Activated T-cell treated with anti-CD3 and anti-CD28 coated beads, Interleukin-2, amount 50 U/mL, for 4 hours (primary cell): Measurements from ENCODE around the gene SPECC1. TPM values are rescaled to one million over a fixed set of nuclear protein-coding genes. Genes with fewer than 3 reads are reported as not detected.
"Not testable (repeated sequence)": the region's sequence is repeated elsewhere in the genome, so short reads cannot be mapped to it uniquely, and the experiment has no call there.

Experiments used
- ATAC-seq, 2 donors: fragments of 200-7000 bp; cut with Tn5 transposase; one replicate each; pipeline ENCODE4 v1.10.0; 2021
- DNase-seq: peaks from one replicate; pipeline ENCODE4 v3.0.0-alpha.2; 2020
- H3K27me3 Mint-ChIP-seq: one replicate; pipeline ENCODE4 v1.8.0; 2021; ENCODE audit warnings: low read depth, mixed read lengths
- H3K36me3 Mint-ChIP-seq: one replicate; pipeline ENCODE4 v1.8.0; 2022; ENCODE audit warnings: mixed read lengths; ENCODE audit not compliant: insufficient read depth
- H3K4me1 Mint-ChIP-seq: one replicate; pipeline ENCODE4 v1.8.0; 2021; ENCODE audit warnings: low read depth, mixed read lengths
- H3K4me3 Mint-ChIP-seq: one replicate; pipeline ENCODE4 v1.8.0; 2021; ENCODE audit warnings: mild to moderate bottlenecking, moderate library complexity, mixed read lengths
- H3K9me3 Mint-ChIP-seq: one replicate; pipeline ENCODE4 v1.8.0; 2021; ENCODE audit warnings: mixed read lengths
- total RNA-seq, 3 donors: library from RNA; stranded (reverse); gene quantifications; one replicate each; pipeline ENCODE4 v1.2.1, GENCODE V29; 2021

Gene SPECC1
- total RNA-seq, 3 donors from 2014 or later = 3.8 to 7.0 (median 3.9) TPM

DNA sequence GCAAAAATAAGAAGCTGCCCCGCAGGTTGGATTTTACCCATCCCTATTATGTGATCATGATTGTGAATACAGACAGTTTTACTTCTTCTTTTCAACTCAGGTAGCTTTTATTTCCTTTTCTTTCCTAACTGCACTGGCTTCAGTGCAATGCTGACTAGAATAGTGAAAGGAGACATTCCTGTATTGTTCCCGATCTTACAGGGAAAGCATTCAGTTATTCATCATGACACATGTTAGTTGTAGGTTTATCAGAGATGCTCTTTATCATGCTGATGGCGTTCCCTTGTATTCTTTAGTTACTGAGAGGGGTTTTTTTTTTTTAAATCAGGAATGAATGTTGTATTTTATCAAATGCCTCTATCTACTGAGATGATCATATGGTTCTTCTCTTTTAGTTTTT is 343.4 kb downstream of the SPECC1 start:
- H3K27me3 Mint-ChIP-seq, H3K4me1 Mint-ChIP-seq, DNase-seq, H3K36me3 Mint-ChIP-seq, ATAC-seq, H3K4me3 Mint-ChIP-seq, H3K9me3 Mint-ChIP-seq: not testable (repeated sequence)

- not testable (repeated sequence) for H3K36me3 Mint-ChIP-seq, DNase-seq, H3K9me3 Mint-ChIP-seq, H3K4me3 Mint-ChIP-seq, H3K4me1 Mint-ChIP-seq, H3K27me3 Mint-ChIP-seq, ATAC-seq
Measured at GRCh38 chr17:20363846-20364245, 354.7 kb downstream of the SPECC1 start.

Other genes with a start within 250 kb of the SPECC1 start
- 1 to 10 TPM; 4.5 to 6.9 (median 6.1) TPM for gene ULK2, start 141.4 kb upstream of the SPECC1 start, total RNA-seq
- 10 to 100 TPM; 33.7 to 36.0 (median 34.0) TPM for gene AKAP10, start 31.5 kb upstream of the SPECC1 start, total RNA-seq